Activated B cell treated with CpG ODN at 0.5 μM for 24 hours (primary cell): ENCODE results near the gene ZNF692. TPM values are rescaled to one million over a fixed set of nuclear protein-coding genes. Genes with fewer than 3 reads are reported as not detected.

Experiments
- ATAC-seq: fragments of 200-7000 bp; cut with Tn5 transposase; one replicate; pipeline ENCODE4 v1.10.0; 2021; ENCODE audit warnings: low read depth, mild to moderate bottlenecking, moderate library complexity
- CTCF ChIA-PET: fragments of 350-600 bp; sonication (Branson Sonifier 250); formaldehyde crosslinking; loops from one replicate; lab custom pipeline; 2021; ENCODE audit warnings: antibody characterized with exemption; lab: Charles Lee
- POLR2A ChIA-PET: fragments of 350-600 bp; sonication (Branson Sonifier 250); formaldehyde crosslinking; loops from one replicate; lab custom pipeline; 2021; ENCODE audit warnings: antibody characterized with exemption; lab: Charles Lee
- DNase-seq: peaks from one replicate; pipeline ENCODE4 v3.0.0; 2022
- H3K27ac Mint-ChIP-seq: one replicate; pipeline ENCODE4 v1.8.0; 2020; ENCODE audit warnings: mixed read lengths
- H3K27me3 Mint-ChIP-seq: one replicate; pipeline ENCODE4 v1.8.0; 2021; ENCODE audit warnings: mixed read lengths
- H3K36me3 Mint-ChIP-seq: one replicate; pipeline ENCODE4 v1.8.0; 2021; ENCODE audit warnings: low read depth, mixed read lengths
- H3K4me1 Mint-ChIP-seq: one replicate; pipeline ENCODE4 v1.8.0; 2021; ENCODE audit warnings: mixed read lengths
- H3K4me3 Mint-ChIP-seq: one replicate; pipeline ENCODE4 v1.8.0; 2020; ENCODE audit warnings: mild to moderate bottlenecking, mixed read lengths
- H3K9me3 Mint-ChIP-seq: one replicate; pipeline ENCODE4 v1.8.0; 2020; ENCODE audit warnings: mixed read lengths
- intact Hi-C: fragments of 100-400 bp; cut with micrococcal nuclease; formaldehyde crosslinking; loops from one replicate; pipeline ENCODE4 v1.15.1; 2024
- total RNA-seq: library from RNA; stranded (reverse); gene quantifications from 2 replicates; pipeline ENCODE4 v1.2.3, GENCODE V29; 2022
- TF ChIP-seq, protein P1 (sequence below): fragments of 200-600 bp; IDR thresholded peaks from one replicate; pipeline ENCODE4 v1.8.0; 2022; ENCODE audit warnings: antibody characterized with exemption, mild to moderate bottlenecking

ZNF692 gene
- total RNA-seq, 1 donor from 2014 or later = 40.3 TPM

GRCh38 chr1:248904437-248905216, 45.7 kb upstream of the ZNF692 start:
- Mint-ChIP-seq H3K36me3 (peaks cover 19% of the 10 kb centered on the region), H3K4me1 (peaks cover 39% of the 10 kb centered on the region), H3K27ac (peak overlapping the region; percentile 99), H3K4me3 (no peak overlapping the region), H3K27me3 (peaks cover 2% of the 10 kb centered on the region), H3K9me3 (no peaks in the 10 kb centered on the region)
- DNase-seq (no peak), ATAC-seq (no peak)
- TF ChIP-seq, protein P1, sequence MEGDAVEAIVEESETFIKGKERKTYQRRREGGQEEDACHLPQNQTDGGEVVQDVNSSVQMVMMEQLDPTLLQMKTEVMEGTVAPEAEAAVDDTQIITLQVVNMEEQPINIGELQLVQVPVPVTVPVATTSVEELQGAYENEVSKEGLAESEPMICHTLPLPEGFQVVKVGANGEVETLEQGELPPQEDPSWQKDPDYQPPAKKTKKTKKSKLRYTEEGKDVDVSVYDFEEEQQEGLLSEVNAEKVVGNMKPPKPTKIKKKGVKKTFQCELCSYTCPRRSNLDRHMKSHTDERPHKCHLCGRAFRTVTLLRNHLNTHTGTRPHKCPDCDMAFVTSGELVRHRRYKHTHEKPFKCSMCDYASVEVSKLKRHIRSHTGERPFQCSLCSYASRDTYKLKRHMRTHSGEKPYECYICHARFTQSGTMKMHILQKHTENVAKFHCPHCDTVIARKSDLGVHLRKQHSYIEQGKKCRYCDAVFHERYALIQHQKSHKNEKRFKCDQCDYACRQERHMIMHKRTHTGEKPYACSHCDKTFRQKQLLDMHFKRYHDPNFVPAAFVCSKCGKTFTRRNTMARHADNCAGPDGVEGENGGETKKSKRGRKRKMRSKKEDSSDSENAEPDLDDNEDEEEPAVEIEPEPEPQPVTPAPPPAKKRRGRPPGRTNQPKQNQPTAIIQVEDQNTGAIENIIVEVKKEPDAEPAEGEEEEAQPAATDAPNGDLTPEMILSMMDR = no peak
- ChIA-PET CTCF (no interaction called here), POLR2A (interaction anchor here (0.6 to 2.5 kb wide), 5 partner anchors 41 to 78 kb away, joined by 3 to 27 read pairs (median 4); partner anchors contain the start of genes SH3BP5L and ZNF692)
- intact Hi-C loops = no loop called here

- POLR2A ChIA-PET = no interaction called here
Observed at GRCh38 chr1:248901578-248901977, 42.7 kb upstream of the ZNF692 start.

GRCh38 chr1:248900637-248901036, 41.8 kb upstream of the ZNF692 start:
- Mint-ChIP-seq H3K4me1 (peaks cover 4% of the 10 kb centered on the region), H3K36me3 (no peaks in the 10 kb centered on the region), H3K27me3 (peaks cover 21% of the 10 kb centered on the region), H3K4me3 (no peak overlapping the region), H3K9me3 (no peaks in the 10 kb centered on the region), H3K27ac (no peak overlapping the region)
- CTCF ChIA-PET = no interaction called here
- TF ChIP-seq, protein P1 = no peak
- intact Hi-C loops = no loop called here
- DNase-seq (no peak), ATAC-seq (no peak)
- POLR2A ChIA-PET = no interaction called here

More at GRCh38 chr1:248901578-248901977, 42.7 kb upstream of the ZNF692 start:
- Mint-ChIP-seq H3K27ac (no peak overlapping the region), H3K4me1 (peaks cover 9% of the 10 kb centered on the region), H3K9me3 (no peaks in the 10 kb centered on the region), H3K27me3 (peaks cover 20% of the 10 kb centered on the region), H3K36me3 (peaks cover 3% of the 10 kb centered on the region), H3K4me3 (no peak overlapping the region)
- TF ChIP-seq, protein P1 = no peak
- intact Hi-C loops = no loop called here
- CTCF ChIA-PET = no interaction called here
- no peak for DNase-seq
- no peak for ATAC-seq

- Mint-ChIP-seq H3K36me3 (no peaks in the 10 kb centered on the region), H3K27ac (no peak overlapping the region), H3K9me3 (no peaks in the 10 kb centered on the region), H3K27me3 (peaks cover 21% of the 10 kb centered on the region), H3K4me3 (no peak overlapping the region), H3K4me1 (no peaks in the 10 kb centered on the region)
- ChIA-PET CTCF (no interaction called here), POLR2A (no interaction called here)
- intact Hi-C loops = no loop called here
- no peak for DNase-seq
- TF ChIP-seq, protein P1 = no peak
- no peak for ATAC-seq
Observed at GRCh38 chr1:248897412-248898337, 38.8 kb upstream of the ZNF692 start.

DNA sequence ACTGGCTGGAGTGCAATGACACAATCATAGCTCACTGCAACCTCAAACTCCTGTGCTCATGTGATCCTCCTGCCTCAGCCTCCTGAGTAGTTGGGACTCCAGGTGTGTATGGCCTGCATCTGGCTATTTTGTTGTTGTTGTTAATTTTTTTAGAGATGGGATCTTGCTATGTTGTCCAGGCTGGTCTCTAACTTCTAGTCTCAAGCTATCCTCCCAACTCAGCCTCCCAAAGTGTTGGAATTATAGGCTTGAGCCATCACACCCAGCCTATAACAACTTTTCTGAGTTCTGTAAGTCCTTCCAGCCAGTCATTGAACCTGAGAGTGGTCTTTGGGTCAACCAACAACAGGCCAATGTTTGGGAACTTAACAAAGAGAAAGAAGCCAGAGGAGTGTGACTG, 36.0 kb upstream of the ZNF692 start:
- Mint-ChIP-seq H3K36me3 (no peaks in the 10 kb centered on the region), H3K9me3 (no peaks in the 10 kb centered on the region), H3K27me3 (peaks cover 23% of the 10 kb centered on the region), H3K4me1 (no peaks in the 10 kb centered on the region), H3K27ac (no peak overlapping the region), H3K4me3 (no peak overlapping the region)
- DNase-seq (no peak), ATAC-seq (no peak)
- TF ChIP-seq, protein P1 = no peak
- CTCF ChIA-PET = no interaction called here
- POLR2A ChIA-PET = no interaction called here
- intact Hi-C loops = no loop called here
